ENCODE measurements around the gene CLEC16A. TPM values are rescaled to one million over a fixed set of nuclear protein-coding genes. Genes with fewer than 3 reads are reported as not detected.

Gene CLEC16A
- total RNA-seq, 4 donors from 2014 or later = 20.3 to 25.7 (median 25.1) TPM

- Histone ChIP-seq H3K4me3 (no peak overlapping the region), H3K9me3 (no peaks in the 10 kb centered on the region), H3K36me3 (no peaks in the 10 kb centered on the region), H3K4me1 (peaks cover 5 to 40% (median 30%) of the 10 kb centered on the region in 3 donors), H3K27ac (no peak overlapping the region), H3K27me3 (peaks cover 0 to 65% (median 0%) of the 10 kb centered on the region in 4 donors)
- TF ChIP-seq POLR2A (IDR thresholded peaks at IDR 0.05) (no peak), CTCF (IDR thresholded peaks at IDR 0.05) (no peak)
- no peak for DNase-seq
- intact Hi-C loops (cut with DNase I) = no loop called here
- 25% methylated on average over 10 to 11 of the region's 15 CpGs for WGBS, 2 donors
Observed at GRCh38 chr16:11201498-11202259, 257.3 kb downstream of the CLEC16A start.

- TF ChIP-seq CTCF (IDR thresholded peaks at IDR 0.05) (no peak), POLR2A (IDR thresholded peaks at IDR 0.05) (no peak)
- H3K36me3 ChIP-seq = no peaks in the 10 kb centered on the region
- WGBS, 2 donors = 12 to 30% methylated on average over 6 to 7 of the region's 13 CpGs
Observed at GRCh38 chr16:11202260-11203091, 258.1 kb downstream of the CLEC16A start.

GRCh38 chr16:11203111-11203623, 258.8 kb downstream of the CLEC16A start:
- peaks cover 5 to 43% (median 34%) of the 10 kb centered on the region in 3 donors for H3K4me1 ChIP-seq
- no peaks in the 10 kb centered on the region for H3K36me3 ChIP-seq
- H3K27me3 ChIP-seq = peaks cover 0 to 67% (median 0%) of the 10 kb centered on the region in 4 donors
- H3K27ac ChIP-seq = no peak overlapping the region
- WGBS, 2 donors = 72 to 76% methylated on average over 7 of the region's 7 CpGs
- intact Hi-C loops (cut with DNase I) = no loop called here
- no peak overlapping the region for H3K4me3 ChIP-seq
- H3K9me3 ChIP-seq = peaks cover 0 to 5% (median 4%) of the 10 kb centered on the region in 3 donors
- TF ChIP-seq POLR2A (IDR thresholded peaks at IDR 0.05) (no peak), CTCF (IDR thresholded peaks at IDR 0.05) (no peak)
- DNase-seq = no peak

More at GRCh38 chr16:11202260-11203091, 258.1 kb downstream of the CLEC16A start:
- Histone ChIP-seq H3K27me3 (peaks cover 0 to 65% (median 0%) of the 10 kb centered on the region in 4 donors), H3K4me1 (peaks cover 5 to 43% (median 34%) of the 10 kb centered on the region in 3 donors), H3K27ac (no peak overlapping the region), H3K4me3 (no peak overlapping the region), H3K9me3 (peaks cover 0 to 2% (median under 1%) of the 10 kb centered on the region in 3 donors)
- intact Hi-C loops (cut with DNase I) = no loop called here
- DNase-seq = no peak

GRCh38 chr16:11204513-11205047, 260.2 kb downstream of the CLEC16A start:
- Histone ChIP-seq H3K27ac (no peak overlapping the region), H3K36me3 (no peaks in the 10 kb centered on the region), H3K4me3 (no peak overlapping the region), H3K9me3 (peaks cover 0 to 5% (median 4%) of the 10 kb centered on the region in 3 donors), H3K4me1 (peaks cover 5 to 38% (median 25%) of the 10 kb centered on the region in 3 donors), H3K27me3 (peaks cover 0 to 75% (median 0%) of the 10 kb centered on the region in 4 donors)
- DNase-seq = no peak
- TF ChIP-seq POLR2A (IDR thresholded peaks at IDR 0.05) (no peak), CTCF (IDR thresholded peaks at IDR 0.05) (no peak)
- 48 to 56% methylated on average over 4 of the region's 4 CpGs for WGBS, 2 donors
- intact Hi-C loops (cut with DNase I) = no loop called here
